Spleen (tissue), 11 donors: ENCODE measurements around the gene CEP350. TPM values are rescaled to one million over a fixed set of nuclear protein-coding genes. Genes with fewer than 3 reads are reported as not detected.

Experiments used
- DNase-seq: peaks from one replicate; pipeline ENCODE4 v3.0.0-alpha.2; 2020
- H3K27ac ChIP-seq, 8 donors: fragments of 200-600 bp; sonication (generic) in 7 of 8; 1 replicate in 4 of 8; 2 replicates in 4 of 8; pipeline versions ENCODE4 v1.5.0 to v1.8.0; 2016 to 2021; ENCODE audit warnings: inconsistent platforms in 4 of 8, mild to moderate bottlenecking in 4 of 8, moderate library complexity in 1 of 8
- H3K27me3 ChIP-seq, 7 donors: fragments of 200-600 bp; sonication (generic) in 6 of 7; replicated peaks in 1 of 7; 1 replicate in 4 of 7; 2 replicates in 3 of 7; pipeline versions ENCODE4 v1.5.0 to v1.8.0; 2016 to 2021; ENCODE audit warnings: inconsistent platforms in 3 of 7, mild to moderate bottlenecking in 1 of 7
- H3K36me3 ChIP-seq, 6 donors: fragments of 200-600 bp; sonication (generic) in 5 of 6; 1 replicate in 4 of 6; 2 replicates in 2 of 6; pipeline versions ENCODE4 v1.5.0 to v1.8.0; 2016 to 2021; ENCODE audit warnings: inconsistent platforms in 2 of 6
- H3K4me1 ChIP-seq, 6 donors: fragments of 200-600 bp; sonication (generic) in 5 of 6; 1 replicate in 3 of 6; 2 replicates in 3 of 6; pipeline versions ENCODE4 v1.5.0 to v1.8.0; 2016 to 2021; ENCODE audit warnings: inconsistent platforms in 3 of 6
- H3K4me3 ChIP-seq, 8 donors: fragments of 200-600 bp; sonication (generic) in 7 of 8; 1 replicate in 4 of 8; 2 replicates in 4 of 8; pipeline versions ENCODE4 v1.5.0 to v1.8.0; 2016 to 2021; ENCODE audit warnings: inconsistent platforms in 4 of 8, mild to moderate bottlenecking in 4 of 8, moderate library complexity in 2 of 8
- H3K9me3 ChIP-seq, 8 donors: fragments of 200-600 bp; sonication (generic) in 7 of 8; 1 replicate in 4 of 8; 2 replicates in 4 of 8; pipeline versions ENCODE4 v1.5.0 to v1.8.0; 2016 to 2021; ENCODE audit warnings: inconsistent platforms in 4 of 8
- POLR2A ChIP-seq, 3 donors: fragments of 450-650 bp; IDR thresholded peaks; one replicate each; pipeline ENCODE4 v1.5.1; 2017; ENCODE audit warnings: antibody characterized with exemption in 3 of 3, mild to moderate bottlenecking in 1 of 3
- POLR2AphosphoS5 ChIP-seq, 3 donors: sonication (generic); formaldehyde crosslinking; IDR thresholded peaks; one replicate each; pipeline ENCODE4 v1.5.1; 2017; ENCODE audit warnings: antibody characterized with exemption in 3 of 3
- WGBS, 5 donors: extraction: QIAGEN DNeasy Blood & Tissue Kit in 3 of 5; methylation state at CpG; one replicate each; pipeline versions ENCODE4 v1.1.5 to v1.1.7; 2013 to 2018; 5-methylcytosine and 5-hydroxymethylcytosine counted together
- intact Hi-C: fragments of 100-400 bp; cut with DNase I; formaldehyde crosslinking; loops from one replicate; pipeline ENCODE4 v1.15.0; 2023; ENCODE audit warnings: low total_unique reads
- polyA plus RNA-seq, 3 donors: library from polyadenylated mRNA; stranded (reverse); fragments of 200-250 nt; gene quantifications; one replicate each; pipeline ENCODE4 v1.2.1, GENCODE V29; 2013
- total RNA-seq, 7 donors: library from RNA; depleted of rRNA in 3 of 7; stranded (reverse); fragments of >200 nt in 3 of 7; fragmentation: NEBNext Ultra II Directional in 4 of 7; extraction: Animal tissue kit (Norgen Biotek cat#: 25700) in 4 of 7; gene quantifications; one replicate each; pipeline versions ENCODE4 v1.1.0 to v1.2.1, GENCODE V29; 2016 to 2021
- TF ChIP-seq, protein P1 (sequence below), 11 experiments: fragments of 200-600 bp in 7 of 11; fragments of 450-650 bp in 4 of 11; sonication (generic) in 4 of 11; IDR thresholded peaks in 8 of 11; conservative IDR thresholded peaks in 3 of 11; 1 replicate in 7 of 11; 2 replicates in 4 of 11; pipeline versions ENCODE4 v1.4.0 to v1.8.0; 2016 to 2021; ENCODE audit warnings: antibody characterized with exemption in 11 of 11, inconsistent platforms in 4 of 11, mild to moderate bottlenecking in 1 of 11
- donor health status: healthy with polysubstance abuse.
- donor health status: DM: no; HTN: no; CAD: no; lungs with moderate emphysema.
- donor health status: DM: no; HTN: no; CAD: no.
- donor health status: Bipolar disorder and iron deficiency.
- donor health status: healthy.
- donor health status: DM: no; HTN: no; CAD: no.
- donor health status: DM: yes; HTN: yes; CAD: no.

CEP350 gene
- total and polyA plus RNA-seq, 10 donors, result 3.5 to 89.2 (median 66.0) TPM

DNA sequence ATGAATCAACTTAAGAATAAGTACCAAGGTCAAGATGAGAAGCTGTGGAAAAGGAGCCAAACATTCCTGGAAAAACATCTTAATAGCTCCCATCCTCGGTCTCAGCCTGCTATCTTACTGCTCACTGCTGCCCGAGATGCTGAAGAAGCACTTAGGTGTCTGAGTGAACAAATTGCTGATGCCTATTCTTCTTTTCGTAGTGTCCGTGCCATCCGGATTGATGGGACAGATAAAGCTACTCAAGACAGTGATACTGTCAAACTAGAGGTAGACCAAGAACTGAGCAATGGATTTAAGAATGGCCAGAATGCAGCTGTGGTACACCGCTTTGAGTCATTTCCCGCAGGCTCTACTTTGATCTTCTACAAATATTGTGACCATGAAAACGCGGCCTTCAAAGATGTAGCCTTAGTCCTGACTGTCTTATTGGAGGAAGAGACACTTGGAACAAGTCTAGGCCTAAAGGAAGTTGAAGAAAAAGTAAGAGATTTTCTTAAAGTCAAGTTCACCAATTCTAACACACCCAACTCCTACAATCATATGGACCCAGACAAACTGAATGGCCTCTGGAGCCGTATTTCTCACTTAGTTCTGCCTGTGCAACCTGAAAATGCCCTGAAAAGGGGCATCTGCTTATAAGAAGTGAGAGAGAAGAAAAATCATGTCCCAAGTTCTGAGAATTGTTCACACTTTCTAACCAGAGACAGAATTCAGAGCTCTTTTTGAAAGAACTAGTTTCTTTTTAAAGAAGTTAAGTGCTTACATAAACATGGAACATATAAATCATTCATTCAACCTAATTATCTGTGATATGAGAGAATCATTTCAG is 36.8 kb upstream of the CEP350 start:
- WGBS, 5 donors, result 82 to 85% (median 84%) methylated on average over 10 of the region's 10 CpGs
- TF ChIP-seq POLR2AphosphoS5 (IDR thresholded peaks at IDR 0.05), result no peak
- TF ChIP-seq POLR2A (IDR thresholded peaks at IDR 0.05), result no peak
- intact Hi-C loops, result no loop called here
- no peaks in the 10 kb centered on the region for H3K27me3 ChIP-seq
- H3K36me3 ChIP-seq, result peaks cover 0 to 99% (median 67%) of the 10 kb centered on the region in 6 donors
- H3K4me1 ChIP-seq, result no peaks in the 10 kb centered on the region
- no peak overlapping the region for H3K27ac ChIP-seq
- no peak overlapping the region for H3K4me3 ChIP-seq
- no peak for DNase-seq
- no peaks in the 10 kb centered on the region for H3K9me3 ChIP-seq

DNA sequence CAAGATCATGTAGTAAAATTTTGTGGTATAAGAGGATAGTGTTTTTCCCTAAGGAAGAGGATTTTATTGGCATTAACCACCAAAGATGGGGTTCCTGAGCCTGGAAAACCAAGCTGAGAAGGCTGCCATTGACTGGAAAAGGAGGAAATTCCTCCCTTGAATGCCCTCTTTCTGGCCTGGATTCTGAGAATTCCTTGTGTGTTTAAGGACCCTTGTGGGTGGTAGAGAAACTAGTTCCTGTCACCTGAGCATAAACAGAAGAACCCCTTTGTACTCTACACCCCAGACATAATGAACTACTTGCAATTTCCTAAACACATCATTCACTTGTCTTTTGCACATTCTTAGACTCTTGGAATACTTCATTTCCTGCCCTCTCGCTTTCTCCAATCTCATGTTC is 33.1 kb upstream of the CEP350 start:
- Histone ChIP-seq H3K4me3 (no peak overlapping the region), H3K36me3 (peaks cover 0 to 62% (median 33%) of the 10 kb centered on the region in 6 donors), H3K4me1 (no peaks in the 10 kb centered on the region), H3K9me3 (no peaks in the 10 kb centered on the region), H3K27ac (no peak overlapping the region), H3K27me3 (no peaks in the 10 kb centered on the region)
- WGBS, 5 donors, result 85 to 93% (median 90%) methylated on average over 1 of the region's 1 CpG
- intact Hi-C loops, result no loop called here
- TF ChIP-seq, protein P1, sequence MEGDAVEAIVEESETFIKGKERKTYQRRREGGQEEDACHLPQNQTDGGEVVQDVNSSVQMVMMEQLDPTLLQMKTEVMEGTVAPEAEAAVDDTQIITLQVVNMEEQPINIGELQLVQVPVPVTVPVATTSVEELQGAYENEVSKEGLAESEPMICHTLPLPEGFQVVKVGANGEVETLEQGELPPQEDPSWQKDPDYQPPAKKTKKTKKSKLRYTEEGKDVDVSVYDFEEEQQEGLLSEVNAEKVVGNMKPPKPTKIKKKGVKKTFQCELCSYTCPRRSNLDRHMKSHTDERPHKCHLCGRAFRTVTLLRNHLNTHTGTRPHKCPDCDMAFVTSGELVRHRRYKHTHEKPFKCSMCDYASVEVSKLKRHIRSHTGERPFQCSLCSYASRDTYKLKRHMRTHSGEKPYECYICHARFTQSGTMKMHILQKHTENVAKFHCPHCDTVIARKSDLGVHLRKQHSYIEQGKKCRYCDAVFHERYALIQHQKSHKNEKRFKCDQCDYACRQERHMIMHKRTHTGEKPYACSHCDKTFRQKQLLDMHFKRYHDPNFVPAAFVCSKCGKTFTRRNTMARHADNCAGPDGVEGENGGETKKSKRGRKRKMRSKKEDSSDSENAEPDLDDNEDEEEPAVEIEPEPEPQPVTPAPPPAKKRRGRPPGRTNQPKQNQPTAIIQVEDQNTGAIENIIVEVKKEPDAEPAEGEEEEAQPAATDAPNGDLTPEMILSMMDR (IDR thresholded peaks at IDR 0.05 in 8 of 11, conservative IDR thresholded peaks at IDR 0.05 in 3 of 11), result no peak
- TF ChIP-seq POLR2A (IDR thresholded peaks at IDR 0.05) (no peak), POLR2AphosphoS5 (IDR thresholded peaks at IDR 0.05) (no peak)
- DNase-seq, result no peak

DNA sequence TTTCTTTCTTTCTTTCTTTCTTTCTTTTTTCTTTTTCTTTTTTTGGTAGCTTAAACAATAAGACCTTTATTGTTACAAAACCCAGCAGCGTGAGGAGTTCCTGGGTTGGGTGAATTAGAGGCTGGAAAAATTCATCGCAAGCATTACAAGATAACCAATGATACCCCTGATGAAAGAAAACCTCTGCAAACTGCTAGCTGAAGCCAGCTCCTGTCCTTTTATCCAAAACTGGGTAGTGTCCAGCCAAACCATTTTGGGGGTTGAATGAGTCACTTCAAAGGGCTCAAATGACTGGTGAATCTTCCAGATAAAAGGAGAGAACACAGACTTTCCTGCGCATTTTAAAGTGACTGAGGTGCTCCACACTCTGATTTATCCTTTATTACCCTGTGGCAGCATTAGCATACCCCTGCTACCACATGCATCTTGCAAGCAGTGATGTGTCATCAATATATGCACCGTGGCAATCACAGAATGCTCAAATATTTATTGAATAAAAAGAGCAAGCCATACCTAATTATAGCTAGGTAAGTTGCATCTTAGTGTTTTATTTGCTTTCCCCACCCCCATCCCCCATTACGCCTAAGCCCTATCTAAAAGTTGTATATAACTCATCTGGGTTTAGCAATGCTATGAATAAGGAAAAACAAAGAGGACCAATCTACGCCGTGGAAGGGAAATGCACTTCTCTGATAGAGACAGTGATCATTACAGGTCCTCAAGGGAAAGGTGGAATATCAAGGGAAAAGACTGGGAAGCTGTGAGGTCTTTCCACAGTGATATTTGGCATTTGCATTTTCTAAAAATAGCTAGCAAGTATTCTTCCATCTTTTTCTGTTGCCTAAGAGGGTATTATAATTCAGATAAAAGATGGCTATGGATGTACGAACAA is 32.4 kb upstream of the CEP350 start:
- H3K36me3 ChIP-seq, result peaks cover 0 to 55% (median 27%) of the 10 kb centered on the region in 6 donors

DNA sequence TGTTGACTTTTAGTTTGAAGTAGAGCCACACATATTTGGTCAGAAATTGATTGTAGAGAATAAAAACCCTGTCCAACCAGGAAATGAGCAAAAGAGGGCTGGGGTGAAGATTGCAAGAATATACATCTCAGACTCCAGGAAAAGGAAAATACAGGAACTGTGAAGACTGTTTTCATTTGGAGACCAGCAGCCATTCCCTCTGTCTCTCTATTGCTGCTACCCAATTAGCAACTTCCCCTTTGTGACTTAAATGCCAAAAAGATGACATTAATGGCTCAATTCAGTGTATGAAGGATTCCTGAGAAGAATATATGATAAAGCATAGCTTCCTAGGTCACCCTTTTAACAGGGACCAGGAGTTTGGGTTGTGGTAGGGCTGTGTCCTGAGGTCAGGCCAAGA is 31.6 kb upstream of the CEP350 start:
- intact Hi-C loops, result no loop called here
- H3K4me3 ChIP-seq, result no peak overlapping the region
- DNase-seq, result no peak
- H3K27ac ChIP-seq, result no peak overlapping the region
- H3K4me1 ChIP-seq, result no peaks in the 10 kb centered on the region
- TF ChIP-seq, protein P1 (IDR thresholded peaks at IDR 0.05 in 8 of 11, conservative IDR thresholded peaks at IDR 0.05 in 3 of 11), result no peak
- TF ChIP-seq POLR2AphosphoS5 (IDR thresholded peaks at IDR 0.05) (no peak), POLR2A (IDR thresholded peaks at IDR 0.05) (no peak)
- H3K9me3 ChIP-seq, result no peaks in the 10 kb centered on the region
- no peaks in the 10 kb centered on the region for H3K27me3 ChIP-seq
- peaks cover 0 to 47% (median 19%) of the 10 kb centered on the region in 6 donors for H3K36me3 ChIP-seq

More for the DNA sequence above, 32.4 kb upstream of the CEP350 start:
- DNase-seq, result no peak
- no peak overlapping the region for H3K27ac ChIP-seq
- H3K9me3 ChIP-seq, result no peaks in the 10 kb centered on the region
- intact Hi-C loops, result no loop called here
- TF ChIP-seq POLR2A (IDR thresholded peaks at IDR 0.05) (no peak), POLR2AphosphoS5 (IDR thresholded peaks at IDR 0.05) (no peak)
- TF ChIP-seq, protein P1 (IDR thresholded peaks at IDR 0.05 in 8 of 11, conservative IDR thresholded peaks at IDR 0.05 in 3 of 11), result no peak
- H3K4me3 ChIP-seq, result no peak overlapping the region
- no peaks in the 10 kb centered on the region for H3K4me1 ChIP-seq
- 89 to 95% (median 90%) methylated on average over 8 of the region's 8 CpGs for WGBS, 5 donors
- H3K27me3 ChIP-seq, result no peaks in the 10 kb centered on the region
